Chondrocyte (in vitro differentiated cells): ENCODE results near the gene PCDHA11. TPM values are rescaled to one million over a fixed set of nuclear protein-coding genes. Genes with fewer than 3 reads are reported as not detected.
"Not testable (repeated sequence)": the region's sequence is repeated elsewhere in the genome, so short reads cannot be mapped to it uniquely, and the experiment has no call there.

ENCODE experiments used
- DNase-seq: peaks from one replicate; pipeline ENCODE4 v3.0.0; 2021; ENCODE audit warnings: mixed read lengths, low spot score
- H3K27ac Mint-ChIP-seq: one replicate; pipeline ENCODE4 v1.8.0; 2021; ENCODE audit warnings: mild to moderate bottlenecking, moderate library complexity, mixed read lengths; ENCODE audit not compliant: unreplicated experiment
- H3K27me3 Mint-ChIP-seq: 2 replicates; pipeline ENCODE4 v1.8.0; 2021; ENCODE audit warnings: low read depth, mixed read lengths
- H3K36me3 Mint-ChIP-seq: 2 replicates; pipeline ENCODE4 v1.8.0; 2021; ENCODE audit warnings: low read depth, mixed read lengths
- H3K4me1 Mint-ChIP-seq: 2 replicates; pipeline ENCODE4 v1.8.0; 2021; ENCODE audit warnings: low read depth, mild to moderate bottlenecking, mixed read lengths
- H3K4me3 Mint-ChIP-seq: one replicate; pipeline ENCODE4 v1.8.0; 2021; ENCODE audit warnings: mild to moderate bottlenecking, moderate library complexity, mixed read lengths; ENCODE audit not compliant: unreplicated experiment
- H3K9me3 Mint-ChIP-seq: 2 replicates; pipeline ENCODE4 v1.8.0; 2021; ENCODE audit warnings: low read depth, mixed read lengths
- total RNA-seq: library from RNA; stranded (reverse); gene quantifications from 3 replicates; pipeline ENCODE4 v1.2.1, GENCODE V29; 2021
- TF ChIP-seq, protein P1 (sequence below): fragments of 200-600 bp; sonication (generic); IDR thresholded peaks from 2 replicates; pipeline ENCODE4 v1.5.0; 2021; ENCODE audit warnings: antibody characterized with exemption, mild to moderate bottlenecking, moderate library complexity

PCDHA11 gene
- total RNA-seq, 1 donor from 2014 or later, result 6.0 TPM

DNA sequence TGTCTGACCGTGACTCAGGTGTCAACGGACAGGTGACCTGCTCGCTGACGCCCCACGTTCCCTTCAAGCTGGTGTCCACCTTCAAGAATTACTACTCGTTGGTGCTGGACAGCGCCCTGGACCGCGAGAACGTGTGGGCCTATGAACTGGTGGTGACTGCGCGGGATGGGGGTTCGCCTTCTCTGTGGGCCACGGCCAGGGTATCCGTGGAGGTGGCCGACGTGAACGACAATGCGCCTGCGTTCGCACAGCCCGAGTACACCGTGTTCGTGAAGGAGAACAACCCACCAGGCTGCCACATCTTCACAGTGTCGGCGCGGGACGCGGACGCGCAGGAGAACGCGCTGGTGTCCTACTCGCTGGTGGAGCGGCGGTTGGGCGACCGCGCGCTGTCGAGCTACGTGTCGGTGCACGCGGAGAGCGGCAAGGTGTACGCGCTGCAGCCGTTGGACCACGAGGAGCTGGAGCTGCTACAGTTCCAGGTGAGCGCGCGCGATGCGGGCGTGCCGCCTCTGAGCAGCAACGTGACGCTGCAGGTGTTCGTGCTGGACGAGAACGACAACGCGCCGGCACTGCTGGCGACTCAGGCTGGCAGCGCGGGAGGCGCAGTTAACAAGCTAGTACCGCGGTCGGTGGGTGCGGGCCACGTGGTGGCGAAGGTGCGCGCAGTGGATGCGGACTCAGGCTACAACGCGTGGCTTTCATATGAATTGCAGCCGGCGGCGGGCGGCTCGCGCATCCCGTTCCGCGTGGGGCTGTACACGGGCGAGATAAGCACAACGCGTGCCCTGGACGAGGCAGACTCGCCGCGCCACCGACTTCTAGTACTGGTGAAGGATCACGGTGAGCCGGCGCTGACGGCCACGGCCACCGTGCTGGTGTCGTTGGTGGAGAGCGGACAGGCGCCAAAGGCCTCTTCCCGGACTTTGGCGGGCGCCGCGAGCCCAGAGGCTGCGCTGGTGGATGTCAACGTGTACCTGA is 1.8 kb downstream of the PCDHA11 start:
- Mint-ChIP-seq H3K9me3 (no peaks in the 10 kb centered on the region), H3K27ac (no peak overlapping the region), H3K27me3 (no peaks in the 10 kb centered on the region), H3K4me1 (peaks cover 20% of the 10 kb centered on the region), H3K4me3 (no peak overlapping the region), H3K36me3 (peaks cover 4% of the 10 kb centered on the region)
- TF ChIP-seq, protein P1, sequence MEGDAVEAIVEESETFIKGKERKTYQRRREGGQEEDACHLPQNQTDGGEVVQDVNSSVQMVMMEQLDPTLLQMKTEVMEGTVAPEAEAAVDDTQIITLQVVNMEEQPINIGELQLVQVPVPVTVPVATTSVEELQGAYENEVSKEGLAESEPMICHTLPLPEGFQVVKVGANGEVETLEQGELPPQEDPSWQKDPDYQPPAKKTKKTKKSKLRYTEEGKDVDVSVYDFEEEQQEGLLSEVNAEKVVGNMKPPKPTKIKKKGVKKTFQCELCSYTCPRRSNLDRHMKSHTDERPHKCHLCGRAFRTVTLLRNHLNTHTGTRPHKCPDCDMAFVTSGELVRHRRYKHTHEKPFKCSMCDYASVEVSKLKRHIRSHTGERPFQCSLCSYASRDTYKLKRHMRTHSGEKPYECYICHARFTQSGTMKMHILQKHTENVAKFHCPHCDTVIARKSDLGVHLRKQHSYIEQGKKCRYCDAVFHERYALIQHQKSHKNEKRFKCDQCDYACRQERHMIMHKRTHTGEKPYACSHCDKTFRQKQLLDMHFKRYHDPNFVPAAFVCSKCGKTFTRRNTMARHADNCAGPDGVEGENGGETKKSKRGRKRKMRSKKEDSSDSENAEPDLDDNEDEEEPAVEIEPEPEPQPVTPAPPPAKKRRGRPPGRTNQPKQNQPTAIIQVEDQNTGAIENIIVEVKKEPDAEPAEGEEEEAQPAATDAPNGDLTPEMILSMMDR, result no peak
- DNase-seq, result peak; percentile 90

- Mint-ChIP-seq H3K4me1 (peaks cover 32% of the 10 kb centered on the region), H3K4me3 (peak within 1 kb of the TSS; percentile 90), H3K27me3 (no peaks in the 10 kb centered on the region), H3K27ac (peak within 1 kb of the TSS; percentile 91), H3K9me3 (peaks cover 5% of the 10 kb centered on the region), H3K36me3 (peaks cover 13% of the 10 kb centered on the region)
- TF ChIP-seq, protein P1, result peak; percentile 76
- DNase-seq, result no peak
These were observed 6.6 kb downstream of the PCDHA11 start, which contains the start of gene PCDHA12 for GRCh38 chr5:140875085-140876065. Gene PCDHA12, plus strand, starts transcription at chr5:140875308. Its CDS starts 165 bp downstream, at chr5:140875473.

DNA sequence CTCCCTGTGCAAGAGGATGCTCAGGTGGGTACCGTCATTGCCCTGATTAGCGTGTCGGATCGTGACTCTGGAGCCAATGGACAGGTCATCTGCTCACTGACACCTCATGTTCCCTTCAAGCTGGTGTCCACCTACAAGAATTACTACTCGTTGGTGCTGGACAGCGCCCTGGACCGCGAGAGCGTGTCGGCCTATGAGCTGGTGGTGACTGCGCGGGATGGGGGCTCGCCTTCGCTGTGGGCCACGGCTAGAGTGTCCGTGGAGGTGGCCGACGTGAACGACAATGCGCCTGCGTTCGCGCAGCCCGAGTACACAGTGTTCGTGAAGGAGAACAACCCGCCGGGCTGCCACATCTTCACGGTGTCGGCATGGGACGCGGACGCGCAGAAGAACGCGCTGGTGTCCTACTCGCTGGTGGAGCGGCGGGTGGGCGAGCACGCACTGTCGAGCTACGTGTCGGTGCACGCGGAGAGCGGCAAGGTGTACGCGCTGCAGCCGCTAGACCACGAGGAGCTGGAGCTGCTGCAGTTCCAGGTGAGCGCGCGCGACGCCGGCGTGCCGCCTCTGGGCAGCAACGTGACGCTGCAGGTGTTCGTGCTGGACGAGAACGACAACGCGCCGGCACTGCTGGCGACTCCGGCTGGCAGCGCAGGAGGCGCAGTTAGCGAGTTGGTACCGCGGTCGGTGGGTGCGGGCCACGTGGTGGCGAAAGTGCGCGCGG is 7.9 kb downstream of the PCDHA11 start:
- Mint-ChIP-seq H3K4me1 (peaks cover 31% of the 10 kb centered on the region), H3K27ac (peak overlapping the region; percentile 5), H3K9me3 (peaks cover 12% of the 10 kb centered on the region), H3K36me3 (peaks cover 22% of the 10 kb centered on the region)
- H3K27me3 Mint-ChIP-seq, H3K4me3 Mint-ChIP-seq, DNase-seq: not testable (repeated sequence)

DNA sequence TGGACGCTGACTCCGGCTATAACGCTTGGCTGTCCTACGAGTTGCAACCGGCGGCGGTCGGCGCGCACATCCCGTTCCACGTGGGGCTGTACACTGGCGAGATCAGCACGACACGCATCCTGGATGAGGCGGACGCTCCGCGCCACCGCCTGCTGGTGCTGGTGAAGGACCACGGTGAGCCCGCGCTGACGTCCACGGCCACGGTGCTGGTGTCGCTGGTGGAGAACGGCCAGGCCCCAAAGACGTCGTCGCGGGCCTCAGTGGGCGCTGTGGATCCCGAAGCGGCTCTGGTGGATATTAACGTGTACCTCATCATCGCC is 8.5 kb downstream of the PCDHA11 start:
- peaks cover 25% of the 10 kb centered on the region for H3K36me3 Mint-ChIP-seq
- peaks cover 28% of the 10 kb centered on the region for H3K4me1 Mint-ChIP-seq
- H3K27me3 Mint-ChIP-seq, result no peaks in the 10 kb centered on the region
- TF ChIP-seq, protein P1, result no peak
- DNase-seq, result peak; percentile 87
- H3K27ac Mint-ChIP-seq, result no peak overlapping the region
- H3K4me3 Mint-ChIP-seq, result no peak overlapping the region
- H3K9me3 Mint-ChIP-seq, result peaks cover 13% of the 10 kb centered on the region

DNA sequence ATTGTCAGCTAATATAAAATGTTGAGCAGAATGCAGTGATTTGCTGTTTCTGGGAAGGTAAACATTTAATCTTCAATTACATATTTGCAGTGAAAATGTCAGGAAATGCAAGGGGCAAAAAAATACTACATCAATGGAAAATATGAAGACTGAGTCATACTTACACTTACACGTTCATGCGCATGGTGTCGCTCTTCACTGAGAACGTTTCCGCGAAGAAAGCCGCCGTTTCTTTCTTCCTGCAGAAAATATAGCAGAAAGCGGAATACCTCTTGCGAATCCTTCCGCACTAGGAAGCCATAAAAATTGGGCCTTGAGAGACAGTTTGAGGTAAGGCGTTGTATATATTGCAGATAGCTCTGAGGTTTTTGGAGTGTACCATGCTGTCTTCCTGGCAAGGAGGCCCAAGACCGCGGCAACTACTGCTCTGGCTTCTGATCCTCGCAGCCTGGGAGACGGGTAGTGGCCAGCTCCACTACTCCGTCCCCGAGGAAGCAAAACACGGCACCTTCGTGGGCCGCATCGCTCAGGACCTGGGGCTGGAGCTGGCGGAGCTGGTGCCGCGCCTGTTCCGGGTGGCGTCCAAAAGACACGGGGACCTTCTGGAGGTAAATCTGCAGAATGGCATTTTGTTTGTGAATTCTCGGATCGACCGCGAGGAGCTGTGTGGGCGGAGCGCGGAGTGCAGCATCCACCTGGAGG is 13.3 kb downstream of the PCDHA11 start, which contains the start of gene PCDHA13:
PCDHA13 (plus strand) TSS at position 236 of the 702 bp plus-strand sequence; CDS start at position 381, 145 bp downstream.
- H3K4me3 Mint-ChIP-seq, result no peak within 1 kb of the TSS
- H3K27me3 Mint-ChIP-seq, result no peaks in the 10 kb centered on the region
- TF ChIP-seq, protein P1, result no peak
- H3K9me3 Mint-ChIP-seq, result peaks cover 13% of the 10 kb centered on the region
- peaks cover 25% of the 10 kb centered on the region for H3K36me3 Mint-ChIP-seq
- H3K4me1 Mint-ChIP-seq, result peaks cover 9% of the 10 kb centered on the region
- no peak for DNase-seq
- no peak within 1 kb of the TSS for H3K27ac Mint-ChIP-seq
